Epithelial cell of esophagus (primary cell): ENCODE data around the gene PDILT.

Experiments used
- DNase-seq: peaks from one replicate; pipeline ENCODE4 v3.0.0; 2010; ENCODE audit warnings: low read depth
- H3K4me3 ChIP-seq: 2 replicates; pipeline ENCODE4 v1.5.1; 2011; ENCODE audit warnings: mild to moderate bottlenecking, low read length, control low read depth
- CTCF ChIP-seq: IDR thresholded peaks from 2 replicates; pipeline ENCODE4 v1.5.1; 2011; ENCODE audit warnings: low read depth, mild to moderate bottlenecking, low read length, control low read depth, inconsistent platforms; ENCODE audit not compliant: insufficient read depth; ENCODE audit errors: missing control alignments

The PDILT gene

GRCh38 chr16:20402651-20403050 lies 1.9 kb downstream of the PDILT start:
- no peak for DNase-seq
- no peak overlapping the region for H3K4me3 ChIP-seq
- no peak for TF ChIP-seq CTCF

GRCh38 chr16:20401475-20402016 lies 3.0 kb downstream of the PDILT start:
- H3K4me3 ChIP-seq = no peak overlapping the region
- DNase-seq = no peak
- no peak for TF ChIP-seq CTCF

GRCh38 chr16:20401066-20401465 lies 3.5 kb downstream of the PDILT start:
- no peak overlapping the region for H3K4me3 ChIP-seq
- no peak for TF ChIP-seq CTCF
- no peak for DNase-seq

GRCh38 chr16:20399185-20399584 lies 5.4 kb downstream of the PDILT start:
- TF ChIP-seq CTCF = no peak
- DNase-seq = no peak
- H3K4me3 ChIP-seq = no peak overlapping the region

GRCh38 chr16:20398603-20399002 lies 5.9 kb downstream of the PDILT start:
- TF ChIP-seq CTCF = no peak
- no peak overlapping the region for H3K4me3 ChIP-seq
- DNase-seq = no peak

GRCh38 chr16:20397468-20398074 lies 7.0 kb downstream of the PDILT start:
- no peak for TF ChIP-seq CTCF
- no peak overlapping the region for H3K4me3 ChIP-seq
- DNase-seq = no peak
